SK-N-SH (cell line): Measurements from ENCODE around the gene ACSF3. TPM values are rescaled to one million over a fixed set of nuclear protein-coding genes. Genes with fewer than 3 reads are reported as not detected.

ENCODE experiments used
- CTCF ChIA-PET: fragments of 300-600, 350-600 bp; formaldehyde crosslinking; extraction: SDS; loops from one replicate; lab custom pipeline; 2021; lab: Yijun Ruan, JAX
- POLR2A ChIA-PET: fragments of 350-600 bp; sonication (Branson Sonifier 250); formaldehyde crosslinking; extraction: SDS; loops from one replicate; lab custom pipeline; 2020; ENCODE audit warnings: antibody characterized with exemption, inconsistent platforms; lab: Yijun Ruan, JAX
- DNase-seq: peaks from one replicate; pipeline ENCODE4 v3.0.0; 2012
- H2AFZ ChIP-seq: fragments of 200-600 bp; sonication (generic); 2 replicates; pipeline ENCODE4 v1.8.1; 2016; ENCODE audit warnings: antibody characterized with exemption, mild to moderate bottlenecking, low read depth
- H3F3A ChIP-seq: fragments of 200-600 bp; sonication (generic); replicated peaks from 2 replicates; pipeline ENCODE3; 2016; ENCODE audit warnings: antibody characterized with exemption, mild to moderate bottlenecking; ENCODE audit not compliant: insufficient read depth
- H3K27ac ChIP-seq, 2 experiments: fragments of 200-500 bp in 1 of 2; fragments of 200-600 bp in 1 of 2; sonication (Bioruptor generic) in 1 of 2; sonication (generic), shearing (Covaris generic) in 1 of 2; 2 replicates each; pipeline versions ENCODE4 v1.5.1 to v1.6.1; 2014 to 2016; ENCODE audit warnings: low read depth in 2 of 2, inconsistent platforms in 1 of 2, low read length in 1 of 2, mild to moderate bottlenecking in 1 of 2, mixed read lengths in 1 of 2
- H3K27me3 ChIP-seq: fragments of 200-600 bp; sonication (generic), shearing (Covaris generic); 2 replicates; pipeline ENCODE4 v1.6.1; 2016; ENCODE audit warnings: mixed run types; ENCODE audit not compliant: insufficient read depth
- H3K36me3 ChIP-seq, 2 experiments: fragments of 200-500 bp in 1 of 2; fragments of 200-600 bp in 1 of 2; sonication (Bioruptor generic) in 1 of 2; sonication (generic) in 1 of 2; replicated peaks in 1 of 2; 2 replicates each; pipeline versions ENCODE3 to v1.5.1; 2014 to 2016; ENCODE audit warnings: low read length in 1 of 2, mild to moderate bottlenecking in 1 of 2; ENCODE audit not compliant: insufficient read depth in 2 of 2, control insufficient read depth in 1 of 2
- H3K4me1 ChIP-seq, 2 experiments: fragments of 200-500 bp in 1 of 2; fragments of 200-600 bp in 1 of 2; sonication (Bioruptor generic) in 1 of 2; sonication (generic), shearing (Covaris generic) in 1 of 2; 2 replicates each; pipeline versions ENCODE4 v1.5.1 to v1.6.1; 2014 to 2016; ENCODE audit warnings: low read depth in 1 of 2, low read length in 1 of 2, mixed run types in 1 of 2; ENCODE audit not compliant: insufficient read depth in 2 of 2, control insufficient read depth in 1 of 2
- H3K4me2 ChIP-seq: fragments of 200-600 bp; sonication (generic), shearing (Covaris generic); 2 replicates; pipeline ENCODE4 v1.6.1; 2017; ENCODE audit warnings: mixed run types
- H3K4me3 ChIP-seq, 2 experiments: fragments of 200-500 bp in 1 of 2; fragments of 200-600 bp in 1 of 2; sonication (Bioruptor generic) in 1 of 2; sonication (generic), shearing (Covaris generic) in 1 of 2; 2 replicates each; pipeline versions ENCODE4 v1.5.1 to v1.8.1; 2014 to 2016; ENCODE audit warnings: low read depth in 2 of 2, inconsistent platforms in 1 of 2, low read length in 1 of 2, mild to moderate bottlenecking in 1 of 2, mixed read lengths in 1 of 2, moderate library complexity in 1 of 2
- H3K79me2 ChIP-seq: fragments of 200-600 bp; sonication (generic); 2 replicates; pipeline ENCODE4 v1.8.1; 2017; ENCODE audit warnings: mild to moderate bottlenecking; ENCODE audit not compliant: insufficient read depth
- H3K9ac ChIP-seq: fragments of 200-600 bp; sonication (generic); 2 replicates; pipeline ENCODE4 v1.6.1; 2017; ENCODE audit warnings: mixed run types
- H3K9me2 ChIP-seq: fragments of 200-600 bp; sonication (generic); 2 replicates; pipeline ENCODE4 v1.6.1; 2017; ENCODE audit warnings: mixed run types
- H3K9me3 ChIP-seq: fragments of 200-600 bp; sonication (generic); 2 replicates; pipeline ENCODE4 v1.6.1; 2017; ENCODE audit warnings: mixed run types, mild to moderate bottlenecking, moderate library complexity
- H4K20me1 ChIP-seq: fragments of 200-600 bp; sonication (generic); 2 replicates; pipeline ENCODE4 v1.6.1; 2017; ENCODE audit warnings: mild to moderate bottlenecking, mixed run types; ENCODE audit not compliant: insufficient read depth
- ELF1 ChIP-seq: IDR thresholded peaks from 2 replicates; pipeline ENCODE4 v1.4.0; 2012
- EP300 ChIP-seq, 2 experiments: IDR thresholded peaks; 2 replicates each; pipeline versions ENCODE4 v1.4.0 to v1.6.1; 2012; ENCODE audit warnings: borderline replicate concordance in 1 of 2, low read depth in 1 of 2, low read length in 1 of 2
- EZH2phosphoT487 ChIP-seq: fragments of 200-600 bp; sonication (generic); IDR thresholded peaks from 2 replicates; pipeline ENCODE4 v1.6.1; 2017; ENCODE audit warnings: low read depth, mixed run types, mild to moderate bottlenecking, antibody characterized with exemption, moderate library complexity, borderline replicate concordance
- FOXM1 ChIP-seq: IDR thresholded peaks from 2 replicates; pipeline ENCODE4 v1.4.0; 2012; ENCODE audit warnings: low read depth, mild to moderate bottlenecking
- GATA2 ChIP-seq: sonication (generic); formaldehyde crosslinking; IDR thresholded peaks from 2 replicates; pipeline ENCODE4 v1.5.0; 2020; ENCODE audit warnings: mild to moderate bottlenecking, missing genetic modification reagents
- JUND ChIP-seq: IDR thresholded peaks from 2 replicates; pipeline ENCODE4 v1.4.0; 2012
- RAD21 ChIP-seq: IDR thresholded peaks from 2 replicates; pipeline ENCODE4 v1.6.1; 2012; ENCODE audit warnings: mild to moderate bottlenecking, low read length
- RCOR1 ChIP-seq: fragments of 150-350 bp; IDR thresholded peaks from 2 replicates; pipeline ENCODE4 v1.6.1; 2017; ENCODE audit warnings: antibody characterized with exemption, low read length
- RFX5 ChIP-seq: IDR thresholded peaks from 2 replicates; pipeline ENCODE4 v1.6.1; 2012; ENCODE audit warnings: mild to moderate bottlenecking, improper control_type of control experiment, low read length
- RXRA ChIP-seq: IDR thresholded peaks from 2 replicates; pipeline ENCODE4 v1.4.0; 2012; ENCODE audit warnings: low read depth, mild to moderate bottlenecking, borderline replicate concordance
- SMC3 ChIP-seq: IDR thresholded peaks from 2 replicates; pipeline ENCODE4 v1.6.1; 2012; ENCODE audit warnings: low read depth, low read length, improper control_type of control experiment
- TCF12 ChIP-seq: IDR thresholded peaks from 2 replicates; pipeline ENCODE4 v1.4.0; 2012
- TEAD4 ChIP-seq: IDR thresholded peaks from 2 replicates; pipeline ENCODE4 v1.4.0; 2012; ENCODE audit warnings: mild to moderate bottlenecking, borderline replicate concordance; ENCODE audit not compliant: insufficient read depth
- YY1 ChIP-seq: IDR thresholded peaks from 2 replicates; pipeline ENCODE4 v1.4.0; 2012; ENCODE audit warnings: low read depth, mild to moderate bottlenecking
- WGBS: methylation state at CpG from one replicate; pipeline ENCODE4 v1.1.6; 2017; ENCODE audit warnings: low lambda C conversion rate; 5-methylcytosine and 5-hydroxymethylcytosine counted together
- polyA plus RNA-seq, 3 experiments: library from polyadenylated mRNA; depleted of rRNA; stranded (reverse); fragments of >200 nt; gene quantifications; 2 replicates each; pipeline ENCODE4 v1.2.3, GENCODE V29; 2012
- TF ChIP-seq, protein P1 (sequence below): IDR thresholded peaks from 2 replicates; pipeline ENCODE4 v1.4.0; 2012; ENCODE audit warnings: low read depth, borderline replicate concordance
- TF ChIP-seq, protein P2 (sequence below): fragments of 150-350 bp; IDR thresholded peaks from 2 replicates; pipeline ENCODE4 v1.6.1; 2016; ENCODE audit warnings: mild to moderate bottlenecking, low read depth, low read length
- TF ChIP-seq, protein P3 (sequence below): fragments of 200-600 bp; sonication (generic); IDR thresholded peaks from 2 replicates; pipeline ENCODE4 v1.6.1; 2017; ENCODE audit warnings: antibody characterized with exemption, mild to moderate bottlenecking, moderate library complexity
- TF ChIP-seq, protein P4 (sequence below): IDR thresholded peaks from 2 replicates; pipeline ENCODE4; 2012
- TF ChIP-seq, protein P5 (sequence below): IDR thresholded peaks from 2 replicates; pipeline ENCODE4 v1.4.0; 2012; ENCODE audit warnings: low read depth

The ACSF3 gene
- polyA plus RNA-seq, 1 of the 3 experiments (the other 2 are of a cell fraction), result 18.8 TPM

DNA sequence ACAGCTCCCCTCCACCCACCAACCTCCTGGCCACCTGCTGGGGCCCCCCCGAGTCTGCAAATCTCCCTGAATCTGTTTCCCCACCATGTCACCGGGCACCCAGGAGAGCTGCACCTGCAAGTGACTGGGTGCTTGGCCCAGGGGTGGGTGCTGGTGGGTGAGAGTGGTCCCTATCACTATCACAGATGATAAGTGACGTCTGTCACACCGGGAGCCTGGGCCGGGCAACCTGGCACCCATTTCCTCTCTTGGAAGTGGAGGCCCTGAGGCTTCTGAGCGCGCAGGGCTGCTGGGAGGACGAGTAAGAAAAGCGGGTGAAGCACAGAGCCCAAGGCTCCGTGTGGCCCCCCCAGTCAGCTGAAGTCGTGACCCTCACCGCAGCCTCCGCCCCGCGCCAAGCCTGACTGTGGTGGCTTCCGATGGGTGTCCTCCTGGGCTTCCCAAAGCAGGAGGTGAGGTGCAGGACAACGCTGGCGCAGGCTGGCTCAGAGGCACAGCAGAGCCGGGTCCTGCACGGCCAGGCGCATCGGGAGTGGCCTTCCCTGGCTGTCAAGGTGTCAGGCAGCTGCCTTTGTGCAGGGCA is 21.0 kb upstream of the ACSF3 start:
- H2AFZ ChIP-seq, result no peak overlapping the region
- WGBS, result 29% methylated on average over 8 of the region's 22 CpGs
- no peaks in the 10 kb centered on the region for H3K9me2 ChIP-seq
- H3K27me3 ChIP-seq, result no peaks in the 10 kb centered on the region
- TF ChIP-seq, protein P1, sequence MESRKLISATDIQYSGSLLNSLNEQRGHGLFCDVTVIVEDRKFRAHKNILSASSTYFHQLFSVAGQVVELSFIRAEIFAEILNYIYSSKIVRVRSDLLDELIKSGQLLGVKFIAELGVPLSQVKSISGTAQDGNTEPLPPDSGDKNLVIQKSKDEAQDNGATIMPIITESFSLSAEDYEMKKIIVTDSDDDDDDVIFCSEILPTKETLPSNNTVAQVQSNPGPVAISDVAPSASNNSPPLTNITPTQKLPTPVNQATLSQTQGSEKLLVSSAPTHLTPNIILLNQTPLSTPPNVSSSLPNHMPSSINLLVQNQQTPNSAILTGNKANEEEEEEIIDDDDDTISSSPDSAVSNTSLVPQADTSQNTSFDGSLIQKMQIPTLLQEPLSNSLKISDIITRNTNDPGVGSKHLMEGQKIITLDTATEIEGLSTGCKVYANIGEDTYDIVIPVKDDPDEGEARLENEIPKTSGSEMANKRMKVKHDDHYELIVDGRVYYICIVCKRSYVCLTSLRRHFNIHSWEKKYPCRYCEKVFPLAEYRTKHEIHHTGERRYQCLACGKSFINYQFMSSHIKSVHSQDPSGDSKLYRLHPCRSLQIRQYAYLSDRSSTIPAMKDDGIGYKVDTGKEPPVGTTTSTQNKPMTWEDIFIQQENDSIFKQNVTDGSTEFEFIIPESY, result no peak
- TF ChIP-seq RAD21, result 0 out of 2 replicates have a peak, but pooled peaks have one; percentile 3
- TF ChIP-seq ELF1, result no peak
- peak in 1 of 2 experiments; percentile 1; a peak in 1 of 4 replicates for TF ChIP-seq EP300 (IDR thresholded peaks at IDR 0.05; ENCODE audit: borderline replicate concordance in 1 of 2, low read depth in 1 of 2, low read length in 1 of 2)
- TF ChIP-seq TCF12, result no peak
- TF ChIP-seq, protein P2, sequence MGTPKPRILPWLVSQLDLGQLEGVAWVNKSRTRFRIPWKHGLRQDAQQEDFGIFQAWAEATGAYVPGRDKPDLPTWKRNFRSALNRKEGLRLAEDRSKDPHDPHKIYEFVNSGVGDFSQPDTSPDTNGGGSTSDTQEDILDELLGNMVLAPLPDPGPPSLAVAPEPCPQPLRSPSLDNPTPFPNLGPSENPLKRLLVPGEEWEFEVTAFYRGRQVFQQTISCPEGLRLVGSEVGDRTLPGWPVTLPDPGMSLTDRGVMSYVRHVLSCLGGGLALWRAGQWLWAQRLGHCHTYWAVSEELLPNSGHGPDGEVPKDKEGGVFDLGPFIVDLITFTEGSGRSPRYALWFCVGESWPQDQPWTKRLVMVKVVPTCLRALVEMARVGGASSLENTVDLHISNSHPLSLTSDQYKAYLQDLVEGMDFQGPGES, result no peak
- TF ChIP-seq EZH2phosphoT487, result no peak
- TF ChIP-seq, protein P3, sequence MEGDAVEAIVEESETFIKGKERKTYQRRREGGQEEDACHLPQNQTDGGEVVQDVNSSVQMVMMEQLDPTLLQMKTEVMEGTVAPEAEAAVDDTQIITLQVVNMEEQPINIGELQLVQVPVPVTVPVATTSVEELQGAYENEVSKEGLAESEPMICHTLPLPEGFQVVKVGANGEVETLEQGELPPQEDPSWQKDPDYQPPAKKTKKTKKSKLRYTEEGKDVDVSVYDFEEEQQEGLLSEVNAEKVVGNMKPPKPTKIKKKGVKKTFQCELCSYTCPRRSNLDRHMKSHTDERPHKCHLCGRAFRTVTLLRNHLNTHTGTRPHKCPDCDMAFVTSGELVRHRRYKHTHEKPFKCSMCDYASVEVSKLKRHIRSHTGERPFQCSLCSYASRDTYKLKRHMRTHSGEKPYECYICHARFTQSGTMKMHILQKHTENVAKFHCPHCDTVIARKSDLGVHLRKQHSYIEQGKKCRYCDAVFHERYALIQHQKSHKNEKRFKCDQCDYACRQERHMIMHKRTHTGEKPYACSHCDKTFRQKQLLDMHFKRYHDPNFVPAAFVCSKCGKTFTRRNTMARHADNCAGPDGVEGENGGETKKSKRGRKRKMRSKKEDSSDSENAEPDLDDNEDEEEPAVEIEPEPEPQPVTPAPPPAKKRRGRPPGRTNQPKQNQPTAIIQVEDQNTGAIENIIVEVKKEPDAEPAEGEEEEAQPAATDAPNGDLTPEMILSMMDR, result no peak
- TF ChIP-seq JUND, result no peak
- TF ChIP-seq, protein P4, sequence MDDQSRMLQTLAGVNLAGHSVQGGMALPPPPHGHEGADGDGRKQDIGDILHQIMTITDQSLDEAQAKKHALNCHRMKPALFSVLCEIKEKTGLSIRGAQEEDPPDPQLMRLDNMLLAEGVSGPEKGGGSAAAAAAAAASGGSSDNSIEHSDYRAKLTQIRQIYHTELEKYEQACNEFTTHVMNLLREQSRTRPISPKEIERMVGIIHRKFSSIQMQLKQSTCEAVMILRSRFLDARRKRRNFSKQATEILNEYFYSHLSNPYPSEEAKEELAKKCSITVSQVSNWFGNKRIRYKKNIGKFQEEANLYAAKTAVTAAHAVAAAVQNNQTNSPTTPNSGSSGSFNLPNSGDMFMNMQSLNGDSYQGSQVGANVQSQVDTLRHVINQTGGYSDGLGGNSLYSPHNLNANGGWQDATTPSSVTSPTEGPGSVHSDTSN, result no peak
- TF ChIP-seq TEAD4, result no peak
- TF ChIP-seq, protein P5, sequence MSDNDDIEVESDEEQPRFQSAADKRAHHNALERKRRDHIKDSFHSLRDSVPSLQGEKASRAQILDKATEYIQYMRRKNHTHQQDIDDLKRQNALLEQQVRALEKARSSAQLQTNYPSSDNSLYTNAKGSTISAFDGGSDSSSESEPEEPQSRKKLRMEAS, result no peak
- TF ChIP-seq GATA2 (CRISPR knock-in tag), result peak; percentile 67
- TF ChIP-seq RCOR1, result no peak
- TF ChIP-seq RXRA, result no peak
- no peak for TF ChIP-seq SMC3
- no peak for TF ChIP-seq FOXM1
- TF ChIP-seq RFX5, result no peak
- no peak for TF ChIP-seq YY1
- peak overlapping the region in 1 of 2 experiments; percentile 89; a peak in 2 of 4 replicates for H3K27ac ChIP-seq
- peak; percentile 73 for DNase-seq
- ChIA-PET POLR2A (no interaction called here), CTCF (interaction anchor here (1.1 to 2.7 kb wide), 4 partner anchors 19 to 94 kb away, joined by 4 to 8 read pairs (median 5); partner anchors contain the start of gene ACSF3)
- H3K79me2 ChIP-seq, result no peaks in the 10 kb centered on the region
- H3K9ac ChIP-seq, result no peak overlapping the region
- no peaks in the 10 kb centered on the region for H3K36me3 ChIP-seq
- no peak overlapping the region; a peak in 1 of 4 replicates for H3K4me3 ChIP-seq
- peaks cover 22% of the 10 kb centered on the region for H3F3A ChIP-seq
- H3K4me1 ChIP-seq, result peaks cover 0 to 28% of the 10 kb centered on the region in 2 experiments; a peak in 1 of 4 replicates
- no peaks in the 10 kb centered on the region for H3K9me3 ChIP-seq
- H3K4me2 ChIP-seq, result peak overlapping the region; percentile 41; the same call in 1 of the 2 replicates
- no peaks in the 10 kb centered on the region for H4K20me1 ChIP-seq
